Thoracic aorta (tissue), 2 donors: ENCODE data around the gene FAM240A. TPM values are rescaled to one million over a fixed set of nuclear protein-coding genes. Genes with fewer than 3 reads are reported as not detected.

Source experiments
- ATAC-seq: fragments of 150-250 bp; one replicate; pipeline ENCODE4 v1.8.0; 2017; ENCODE audit warnings: low read depth; ENCODE audit not compliant: insufficient number of reproducible peaks, low FRiP score
- DNase-seq: peaks from one replicate; pipeline ENCODE4 v3.0.0-alpha.2; 2020; ENCODE audit warnings: low spot score
- H3K27ac ChIP-seq, 2 donors: fragments of 200-600 bp; sonication (generic); 1 replicate in 1 of 2; 2 replicates in 1 of 2; pipeline ENCODE4 v1.5.1; 2016; ENCODE audit warnings: mild to moderate bottlenecking in 2 of 2, moderate library complexity in 2 of 2
- H3K27me3 ChIP-seq: fragments of 200-600 bp; sonication (generic); replicated peaks from 2 replicates; pipeline ENCODE4 v1.6.0; 2016; ENCODE audit warnings: mild to moderate bottlenecking; ENCODE audit not compliant: insufficient read depth
- H3K36me3 ChIP-seq: fragments of 200-600 bp; sonication (generic); one replicate; pipeline ENCODE4 v1.5.1; 2016
- H3K4me1 ChIP-seq, 2 donors: fragments of 200-600 bp; sonication (generic); 1 replicate in 1 of 2; 2 replicates in 1 of 2; pipeline versions ENCODE4 v1.5.1 to v1.6.0; 2016; ENCODE audit warnings: low read depth in 2 of 2, mild to moderate bottlenecking in 1 of 2; ENCODE audit not compliant: control insufficient read depth in 1 of 2
- H3K4me3 ChIP-seq: fragments of 200-600 bp; sonication (generic); 2 replicates; pipeline ENCODE4 v1.5.1; 2016; ENCODE audit warnings: mild to moderate bottlenecking
- H3K9me3 ChIP-seq: fragments of 200-600 bp; sonication (generic); 2 replicates; pipeline ENCODE4 v1.5.1; 2016
- total RNA-seq, 2 donors: library from RNA; depleted of rRNA; stranded (reverse); fragments of >200 nt; gene quantifications; one replicate each; pipeline versions ENCODE4 v1.1.0 to v1.2.3, GENCODE V29; 2016
- TF ChIP-seq, protein P1 (sequence below): fragments of 200-600 bp; sonication (generic); IDR thresholded peaks from one replicate; pipeline ENCODE4 v1.5.1; 2019; ENCODE audit warnings: antibody characterized with exemption

The FAM240A gene
- total RNA-seq, 2 donors from 2014 or later = not detected

DNA sequence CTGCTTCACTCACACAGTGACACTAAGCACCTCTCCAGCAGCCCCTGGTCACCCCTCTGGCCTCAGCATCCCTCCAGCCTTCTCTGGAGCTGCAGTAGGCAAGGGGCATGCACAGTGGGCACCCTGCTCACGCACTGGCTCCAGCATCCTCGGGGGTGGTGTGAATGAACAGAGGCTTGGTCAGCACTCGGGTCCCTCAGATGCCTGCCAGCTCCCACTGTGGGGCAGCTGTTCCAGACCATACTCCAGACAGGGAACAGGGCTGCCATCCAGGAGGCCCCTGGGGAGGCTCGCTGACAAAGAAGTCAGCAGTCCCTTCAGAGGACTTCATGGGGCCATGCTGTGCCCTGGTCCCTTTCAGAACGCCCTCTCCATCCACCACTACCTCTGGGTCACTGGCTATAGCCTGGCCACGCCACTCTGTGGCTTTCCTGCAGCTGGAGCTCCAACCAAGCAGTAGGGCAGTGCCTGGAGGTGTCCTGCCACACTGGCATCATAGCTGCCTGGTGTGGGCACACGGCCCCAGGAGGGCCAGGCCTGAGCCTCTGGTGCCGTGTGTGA, 54.8 kb downstream of the FAM240A start:
- ATAC-seq = no peak
- TF ChIP-seq, protein P1, sequence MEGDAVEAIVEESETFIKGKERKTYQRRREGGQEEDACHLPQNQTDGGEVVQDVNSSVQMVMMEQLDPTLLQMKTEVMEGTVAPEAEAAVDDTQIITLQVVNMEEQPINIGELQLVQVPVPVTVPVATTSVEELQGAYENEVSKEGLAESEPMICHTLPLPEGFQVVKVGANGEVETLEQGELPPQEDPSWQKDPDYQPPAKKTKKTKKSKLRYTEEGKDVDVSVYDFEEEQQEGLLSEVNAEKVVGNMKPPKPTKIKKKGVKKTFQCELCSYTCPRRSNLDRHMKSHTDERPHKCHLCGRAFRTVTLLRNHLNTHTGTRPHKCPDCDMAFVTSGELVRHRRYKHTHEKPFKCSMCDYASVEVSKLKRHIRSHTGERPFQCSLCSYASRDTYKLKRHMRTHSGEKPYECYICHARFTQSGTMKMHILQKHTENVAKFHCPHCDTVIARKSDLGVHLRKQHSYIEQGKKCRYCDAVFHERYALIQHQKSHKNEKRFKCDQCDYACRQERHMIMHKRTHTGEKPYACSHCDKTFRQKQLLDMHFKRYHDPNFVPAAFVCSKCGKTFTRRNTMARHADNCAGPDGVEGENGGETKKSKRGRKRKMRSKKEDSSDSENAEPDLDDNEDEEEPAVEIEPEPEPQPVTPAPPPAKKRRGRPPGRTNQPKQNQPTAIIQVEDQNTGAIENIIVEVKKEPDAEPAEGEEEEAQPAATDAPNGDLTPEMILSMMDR = no peak
- DNase-seq = no peak

DNA sequence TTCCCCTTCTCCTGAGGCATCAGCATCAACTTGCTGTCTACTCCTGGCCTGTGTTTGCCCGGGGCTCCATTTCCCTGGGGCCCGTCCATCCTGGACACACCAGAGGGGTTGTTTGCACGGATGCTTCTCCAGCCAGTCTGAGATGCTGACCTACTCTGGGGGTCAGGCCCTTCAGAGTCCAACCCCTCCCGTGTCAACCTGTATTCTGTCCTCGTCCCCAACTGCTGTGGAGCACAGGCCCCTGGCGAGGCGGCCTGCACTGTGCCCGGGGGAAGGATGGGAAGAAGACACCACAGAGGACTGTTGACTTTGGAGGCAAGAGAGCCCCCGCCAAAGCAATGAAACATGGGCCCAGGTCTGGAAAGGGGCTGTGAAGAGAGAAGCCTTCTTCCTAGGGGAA, 55.3 kb downstream of the FAM240A start:
- ATAC-seq (no peak), DNase-seq (no peak)
- peaks cover 0 to 4% of the 10 kb centered on the region in 2 donors for H3K4me1 ChIP-seq
- H3K27me3 ChIP-seq = no peaks in the 10 kb centered on the region
- TF ChIP-seq, protein P1 = no peak
- H3K27ac ChIP-seq = no peak overlapping the region
- no peaks in the 10 kb centered on the region for H3K9me3 ChIP-seq
- H3K36me3 ChIP-seq = no peaks in the 10 kb centered on the region
- no peak overlapping the region for H3K4me3 ChIP-seq

More for the DNA sequence above, 54.8 kb downstream of the FAM240A start:
- Histone ChIP-seq H3K36me3 (no peaks in the 10 kb centered on the region), H3K4me3 (no peak overlapping the region), H3K27ac (no peak overlapping the region), H3K9me3 (no peaks in the 10 kb centered on the region), H3K27me3 (no peaks in the 10 kb centered on the region), H3K4me1 (peaks cover 0 to 4% of the 10 kb centered on the region in 2 donors)

DNA sequence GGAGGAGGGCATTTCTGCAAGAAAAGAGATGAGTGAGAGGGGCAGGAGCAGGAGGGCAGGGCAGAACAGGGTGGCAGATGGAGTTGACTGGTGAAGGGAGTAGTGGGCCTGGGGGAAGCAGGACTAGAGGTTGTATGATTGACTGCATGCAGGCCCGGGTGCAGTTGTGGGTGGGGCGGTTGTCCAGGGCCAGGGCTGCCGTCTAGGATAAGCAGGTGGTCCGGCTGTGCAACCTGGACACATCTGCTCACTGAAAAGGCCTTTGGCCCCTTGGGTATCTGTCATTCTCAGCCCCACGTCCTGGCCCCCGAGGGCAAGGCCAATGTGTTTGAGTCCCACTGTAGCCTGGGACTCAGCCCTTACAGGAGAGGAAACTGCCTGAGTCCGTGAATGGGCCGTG, 55.8 kb downstream of the FAM240A start:
- Histone ChIP-seq H3K27ac (no peak overlapping the region), H3K27me3 (no peaks in the 10 kb centered on the region), H3K4me1 (peaks cover 0 to 4% of the 10 kb centered on the region in 2 donors), H3K4me3 (no peak overlapping the region), H3K36me3 (no peaks in the 10 kb centered on the region), H3K9me3 (no peaks in the 10 kb centered on the region)
- ATAC-seq = no peak
- TF ChIP-seq, protein P1 = no peak
- no peak for DNase-seq

DNA sequence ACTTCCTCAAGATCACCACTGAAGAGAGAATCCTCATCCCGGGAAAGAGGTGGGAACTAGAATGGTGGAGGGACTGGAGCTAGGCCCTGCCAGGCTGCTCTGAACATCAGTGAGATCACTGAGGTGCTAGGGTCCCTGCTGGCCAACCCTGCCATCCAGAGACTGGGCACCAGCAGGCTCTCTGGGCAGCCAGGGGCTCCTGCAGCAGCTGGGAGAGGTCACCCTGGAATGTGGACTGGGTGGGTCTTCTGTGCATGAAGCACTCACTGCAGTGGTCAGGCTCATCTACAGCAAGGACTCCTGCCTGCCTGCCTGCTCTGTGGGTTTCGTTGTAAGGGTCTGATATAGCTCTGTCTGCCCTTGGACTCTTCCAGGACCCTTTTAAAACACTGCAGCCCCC, 56.3 kb downstream of the FAM240A start:
- TF ChIP-seq, protein P1 = no peak
- no peak for DNase-seq
- Histone ChIP-seq H3K36me3 (no peaks in the 10 kb centered on the region), H3K27me3 (no peaks in the 10 kb centered on the region), H3K4me3 (no peak overlapping the region), H3K9me3 (no peaks in the 10 kb centered on the region), H3K27ac (no peak overlapping the region), H3K4me1 (peaks cover 0 to 4% of the 10 kb centered on the region in 2 donors)
- no peak for ATAC-seq

DNA sequence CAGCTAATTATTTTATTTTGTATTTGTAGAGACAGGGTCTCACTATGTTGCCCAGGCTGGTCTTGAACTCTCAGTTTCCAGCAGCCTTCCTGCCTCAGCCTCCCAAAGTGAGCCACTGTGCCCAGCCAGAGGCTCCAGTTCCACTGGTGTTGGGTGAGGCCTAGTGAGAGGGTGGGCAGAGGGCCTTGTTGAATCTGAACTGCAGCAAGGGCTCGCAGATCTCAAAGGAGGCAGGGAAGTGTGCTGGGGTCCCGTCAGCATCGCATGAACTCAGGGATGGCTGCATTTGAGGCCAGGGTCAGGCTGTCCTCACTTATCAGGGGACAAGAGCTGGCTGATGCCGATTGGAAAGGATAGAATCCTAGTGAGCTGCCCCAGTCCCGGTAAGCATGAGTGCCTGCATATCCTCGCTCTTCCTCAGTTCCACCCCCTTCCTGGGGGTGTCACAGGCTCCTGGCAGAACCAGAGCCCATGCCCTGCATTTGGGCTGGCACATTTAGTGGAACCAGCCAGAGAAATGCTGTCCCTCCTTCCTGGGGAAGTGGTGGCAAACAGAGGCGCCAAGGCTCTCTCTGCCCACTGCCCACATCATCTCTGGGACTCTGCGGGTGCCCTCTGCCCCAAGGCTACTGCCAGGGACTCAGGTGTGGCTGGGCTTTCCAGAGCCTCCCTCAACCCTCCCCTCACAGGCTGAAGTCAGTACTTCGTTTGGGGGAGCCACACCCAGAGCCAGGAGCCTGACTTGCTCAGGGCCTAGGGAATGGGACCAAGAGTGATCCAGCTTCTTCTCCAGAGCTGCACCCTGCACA, 57.1 kb downstream of the FAM240A start:
- no peak overlapping the region for H3K4me3 ChIP-seq
- TF ChIP-seq, protein P1 = no peak
- no peak for DNase-seq
- ATAC-seq = no peak
- no peaks in the 10 kb centered on the region for H3K36me3 ChIP-seq
- H3K27ac ChIP-seq = no peak overlapping the region
- no peaks in the 10 kb centered on the region for H3K9me3 ChIP-seq
- peaks cover 0 to 4% of the 10 kb centered on the region in 2 donors for H3K4me1 ChIP-seq
- no peaks in the 10 kb centered on the region for H3K27me3 ChIP-seq
